ENCODE results near the gene DNAI7.

DNA sequence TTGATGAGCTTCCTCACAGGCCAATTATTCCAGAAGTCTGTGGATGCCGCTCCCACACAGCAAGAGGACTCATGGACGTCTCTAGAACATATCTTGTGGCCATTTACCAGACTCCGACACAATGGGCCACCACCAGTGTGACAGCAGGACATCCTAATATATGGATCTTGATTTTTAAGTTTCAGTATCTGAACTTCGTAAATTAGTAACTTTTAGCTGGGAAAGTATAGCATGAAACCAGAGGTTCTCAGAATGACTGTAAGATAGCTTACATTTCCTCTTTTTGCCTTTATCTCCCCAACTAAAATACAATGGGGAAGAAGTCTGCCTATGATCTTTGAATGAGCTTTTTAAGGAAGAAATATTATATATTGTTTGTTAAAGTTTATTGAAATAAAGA, 87.0 kb downstream of the DNAI7 start:
- TF ChIP-seq, protein P1, sequence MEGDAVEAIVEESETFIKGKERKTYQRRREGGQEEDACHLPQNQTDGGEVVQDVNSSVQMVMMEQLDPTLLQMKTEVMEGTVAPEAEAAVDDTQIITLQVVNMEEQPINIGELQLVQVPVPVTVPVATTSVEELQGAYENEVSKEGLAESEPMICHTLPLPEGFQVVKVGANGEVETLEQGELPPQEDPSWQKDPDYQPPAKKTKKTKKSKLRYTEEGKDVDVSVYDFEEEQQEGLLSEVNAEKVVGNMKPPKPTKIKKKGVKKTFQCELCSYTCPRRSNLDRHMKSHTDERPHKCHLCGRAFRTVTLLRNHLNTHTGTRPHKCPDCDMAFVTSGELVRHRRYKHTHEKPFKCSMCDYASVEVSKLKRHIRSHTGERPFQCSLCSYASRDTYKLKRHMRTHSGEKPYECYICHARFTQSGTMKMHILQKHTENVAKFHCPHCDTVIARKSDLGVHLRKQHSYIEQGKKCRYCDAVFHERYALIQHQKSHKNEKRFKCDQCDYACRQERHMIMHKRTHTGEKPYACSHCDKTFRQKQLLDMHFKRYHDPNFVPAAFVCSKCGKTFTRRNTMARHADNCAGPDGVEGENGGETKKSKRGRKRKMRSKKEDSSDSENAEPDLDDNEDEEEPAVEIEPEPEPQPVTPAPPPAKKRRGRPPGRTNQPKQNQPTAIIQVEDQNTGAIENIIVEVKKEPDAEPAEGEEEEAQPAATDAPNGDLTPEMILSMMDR (IDR thresholded peaks at IDR 0.05), result no peak
- TF ChIP-seq POLR2A (IDR thresholded peaks at IDR 0.05) (no peak), POLR2AphosphoS5 (IDR thresholded peaks at IDR 0.05) (no peak)

Data from prostate gland (tissue), 2 donors.